Adipocyte (in vitro differentiated cells): ENCODE data around the gene SCYL3.
"Not testable (repeated sequence)": the region's sequence is repeated elsewhere in the genome, so short reads cannot be mapped to it uniquely, and the experiment has no call there.

ENCODE experiments used
- DNase-seq: peaks from one replicate; pipeline ENCODE4 v3.0.0-alpha.2; 2015; ENCODE audit warnings: low read depth
- H3K27me3 ChIP-seq: replicated peaks from 2 replicates; pipeline ENCODE4 v1.7.0; 2013; ENCODE audit warnings: mild to moderate bottlenecking, low read length, moderate library complexity; ENCODE audit not compliant: control insufficient read depth, insufficient read depth
- H3K36me3 ChIP-seq: 2 replicates; pipeline ENCODE4 v1.7.0; 2013; ENCODE audit warnings: low read length, mild to moderate bottlenecking, moderate library complexity; ENCODE audit not compliant: control insufficient read depth, insufficient read depth, severe bottlenecking
- H3K4me1 ChIP-seq: 2 replicates; pipeline ENCODE4 v1.7.0; 2013; ENCODE audit warnings: mild to moderate bottlenecking, low read length, moderate library complexity; ENCODE audit not compliant: control insufficient read depth, insufficient read depth
- H3K4me3 ChIP-seq: 2 replicates; pipeline ENCODE4 v1.7.0; 2013; ENCODE audit warnings: mild to moderate bottlenecking, low read length, moderate library complexity
- H3K9ac ChIP-seq: 2 replicates; pipeline ENCODE4 v1.7.0; 2013; ENCODE audit warnings: mild to moderate bottlenecking, low read length, moderate library complexity
- H3K9me3 ChIP-seq: 2 replicates; pipeline ENCODE4 v1.7.0; 2013; ENCODE audit warnings: mild to moderate bottlenecking, low read length, moderate library complexity; ENCODE audit not compliant: control insufficient read depth

The SCYL3 gene

DNA sequence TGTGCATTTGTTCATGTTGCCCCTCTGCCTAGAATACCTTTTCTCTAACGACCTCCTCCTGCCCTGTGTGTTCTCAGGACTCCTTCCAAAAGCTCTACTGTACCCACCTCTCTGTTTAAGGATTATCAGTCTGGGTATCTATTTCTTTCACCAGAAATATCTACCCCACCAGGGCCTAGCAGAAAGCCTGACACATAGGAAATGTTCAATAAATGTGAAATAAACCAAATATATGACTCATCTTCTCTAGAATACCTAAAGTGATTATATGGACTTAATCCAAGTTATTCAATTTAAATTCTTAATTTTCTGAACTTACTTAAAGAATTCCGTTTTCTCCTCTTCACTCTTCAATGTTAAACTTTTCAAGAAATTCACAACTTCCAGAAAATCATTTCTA is 27.1 kb downstream of the SCYL3 start:
- H3K36me3 ChIP-seq = peaks cover 99% of the 10 kb centered on the region
- H3K4me3 ChIP-seq = no peak overlapping the region
- no peak for DNase-seq
- no peaks in the 10 kb centered on the region for H3K4me1 ChIP-seq
- H3K27me3 ChIP-seq = no peaks in the 10 kb centered on the region
- no peak overlapping the region for H3K9ac ChIP-seq
- no peaks in the 10 kb centered on the region for H3K9me3 ChIP-seq

DNA sequence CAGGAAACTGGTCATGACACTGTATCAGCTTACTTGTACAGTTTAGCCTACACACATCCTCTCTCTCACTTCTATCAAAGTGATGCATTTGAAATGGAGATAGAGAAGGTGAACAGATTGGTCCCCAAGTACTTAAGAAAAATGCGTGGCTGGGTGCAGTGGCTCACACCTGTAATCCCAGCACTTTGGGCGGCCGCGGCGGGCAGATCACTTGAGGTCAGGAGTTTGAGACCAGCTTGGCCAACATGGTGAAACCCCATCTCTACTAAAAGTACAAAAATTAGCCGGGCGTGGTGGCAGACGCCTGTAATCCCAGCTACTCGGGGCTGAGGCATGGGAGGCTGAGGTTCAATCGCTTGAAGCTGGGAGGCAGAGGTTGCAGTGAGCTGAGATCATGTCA is 29.2 kb downstream of the SCYL3 start:
- H3K4me3 ChIP-seq, DNase-seq, H3K4me1 ChIP-seq, H3K9ac ChIP-seq, H3K9me3 ChIP-seq, H3K27me3 ChIP-seq: not testable (repeated sequence)
- H3K36me3 ChIP-seq = peaks cover 99% of the 10 kb centered on the region

DNA sequence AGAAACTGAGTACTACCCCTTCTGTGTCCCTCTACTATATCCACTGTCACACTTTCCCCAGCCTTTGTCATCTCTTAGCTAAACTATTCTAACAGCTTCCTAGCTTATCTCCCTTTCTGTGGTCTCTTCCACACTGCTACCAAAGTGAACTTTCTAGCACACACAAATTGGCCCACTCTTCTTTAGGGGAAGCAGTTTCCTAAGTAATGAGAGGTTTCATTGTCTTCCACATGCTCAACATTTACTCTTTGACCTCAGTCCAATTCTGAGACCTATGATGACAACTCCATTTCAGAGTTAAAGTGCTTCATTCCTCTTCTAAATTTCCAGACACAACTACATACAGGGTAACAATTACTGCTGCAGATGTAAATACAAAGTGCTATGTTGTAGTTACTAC is 32.9 kb downstream of the SCYL3 start:
- Histone ChIP-seq H3K4me1 (no peaks in the 10 kb centered on the region), H3K36me3 (peaks cover 99% of the 10 kb centered on the region)
- no peak for DNase-seq

DNA sequence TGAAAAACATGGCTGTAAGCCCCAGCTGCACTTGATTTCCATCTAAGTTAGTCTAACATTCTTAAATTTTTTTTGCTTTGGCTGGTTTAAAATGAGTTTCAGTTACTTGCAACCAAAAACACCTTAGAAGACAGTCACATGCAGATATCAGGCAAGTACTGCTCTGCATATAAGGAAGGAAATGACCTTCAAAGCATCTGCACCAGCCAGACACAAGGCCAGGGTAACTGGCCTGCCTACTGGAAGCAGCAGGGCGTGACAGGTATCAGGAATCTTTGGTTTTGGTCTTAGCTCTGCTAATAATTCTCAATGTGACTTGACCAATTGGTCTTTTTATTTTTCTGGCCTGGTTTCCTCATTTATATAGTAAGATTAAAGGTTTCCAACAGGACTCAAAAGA is 33.5 kb downstream of the SCYL3 start:
- Histone ChIP-seq H3K4me3 (no peak overlapping the region), H3K36me3 (peaks cover 99% of the 10 kb centered on the region), H3K9me3 (no peaks in the 10 kb centered on the region), H3K9ac (no peak overlapping the region), H3K27me3 (no peaks in the 10 kb centered on the region), H3K4me1 (no peaks in the 10 kb centered on the region)
- no peak for DNase-seq

More for the DNA sequence above, 32.9 kb downstream of the SCYL3 start:
- Histone ChIP-seq H3K4me3 (no peak overlapping the region), H3K9me3 (no peaks in the 10 kb centered on the region), H3K9ac (no peak overlapping the region), H3K27me3 (no peaks in the 10 kb centered on the region)

DNA sequence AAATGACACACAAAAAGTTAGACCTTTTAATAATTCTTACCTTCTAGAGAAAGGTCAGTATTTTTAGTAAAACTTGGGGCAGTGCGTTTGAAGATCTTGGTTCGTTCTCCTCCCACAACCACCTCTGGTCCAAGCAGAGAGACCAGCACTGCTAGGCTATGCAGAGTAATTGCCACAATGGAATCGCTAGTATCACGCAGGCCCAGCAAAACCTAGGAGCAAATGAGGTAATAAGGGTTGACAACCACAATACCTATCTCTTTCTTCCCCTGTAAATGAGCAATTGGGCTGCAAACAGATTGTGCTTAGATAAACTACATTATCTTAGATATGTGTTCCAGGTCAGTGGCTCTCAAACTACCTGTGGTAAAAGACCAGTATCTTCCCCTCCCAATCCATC is 34.7 kb downstream of the SCYL3 start:
- Histone ChIP-seq H3K9ac (no peak overlapping the region), H3K4me1 (no peaks in the 10 kb centered on the region), H3K4me3 (no peak overlapping the region), H3K36me3 (peaks cover 100% of the 10 kb centered on the region), H3K27me3 (no peaks in the 10 kb centered on the region), H3K9me3 (no peaks in the 10 kb centered on the region)
- no peak for DNase-seq

DNA sequence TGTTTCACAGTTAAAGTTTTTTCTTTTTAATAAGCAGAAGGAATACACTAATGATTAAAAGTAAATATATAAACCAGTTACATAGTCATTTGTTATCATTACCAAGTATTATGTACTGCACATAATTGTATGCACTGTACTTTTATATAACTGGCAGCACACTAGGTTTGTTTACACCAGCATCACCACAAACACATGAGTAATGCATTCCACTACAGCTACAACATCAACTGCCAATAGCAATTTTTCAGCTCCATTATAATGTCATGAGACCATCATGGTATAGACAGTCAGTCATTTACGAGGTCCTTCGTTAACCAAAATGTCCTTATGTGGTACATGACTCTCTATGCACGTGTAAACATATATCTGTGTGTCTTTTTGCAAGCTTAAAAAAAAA is 35.2 kb downstream of the SCYL3 start:
- Histone ChIP-seq H3K9me3 (no peaks in the 10 kb centered on the region), H3K9ac (no peak overlapping the region), H3K27me3 (no peaks in the 10 kb centered on the region), H3K4me3 (no peak overlapping the region), H3K36me3 (peaks cover 100% of the 10 kb centered on the region), H3K4me1 (no peaks in the 10 kb centered on the region)
- peak; percentile 22 for DNase-seq

DNA sequence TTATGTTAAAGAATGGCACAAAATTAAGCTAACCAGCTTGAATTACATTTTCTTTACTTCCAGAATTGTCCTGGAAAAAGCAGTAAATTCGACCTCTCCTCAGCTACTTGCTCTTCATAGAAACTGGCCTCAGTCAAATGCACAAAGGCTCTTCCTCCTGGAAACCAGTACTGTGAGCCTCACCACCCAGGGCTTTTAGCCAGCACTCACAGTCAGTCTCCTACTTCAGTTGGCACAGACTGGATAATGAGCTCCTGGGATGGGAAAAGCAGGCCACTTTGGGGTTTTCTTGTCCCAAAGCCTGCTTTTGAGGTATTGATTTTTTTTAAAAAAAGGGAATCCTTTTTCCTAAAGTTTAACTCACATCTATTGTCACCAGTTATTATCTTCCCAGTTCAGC is 40.4 kb downstream of the SCYL3 start:
- Histone ChIP-seq H3K4me3 (no peak overlapping the region), H3K36me3 (peaks cover 90% of the 10 kb centered on the region), H3K27me3 (no peaks in the 10 kb centered on the region), H3K9me3 (no peaks in the 10 kb centered on the region), H3K9ac (no peak overlapping the region), H3K4me1 (no peaks in the 10 kb centered on the region)
- DNase-seq = no peak

DNA sequence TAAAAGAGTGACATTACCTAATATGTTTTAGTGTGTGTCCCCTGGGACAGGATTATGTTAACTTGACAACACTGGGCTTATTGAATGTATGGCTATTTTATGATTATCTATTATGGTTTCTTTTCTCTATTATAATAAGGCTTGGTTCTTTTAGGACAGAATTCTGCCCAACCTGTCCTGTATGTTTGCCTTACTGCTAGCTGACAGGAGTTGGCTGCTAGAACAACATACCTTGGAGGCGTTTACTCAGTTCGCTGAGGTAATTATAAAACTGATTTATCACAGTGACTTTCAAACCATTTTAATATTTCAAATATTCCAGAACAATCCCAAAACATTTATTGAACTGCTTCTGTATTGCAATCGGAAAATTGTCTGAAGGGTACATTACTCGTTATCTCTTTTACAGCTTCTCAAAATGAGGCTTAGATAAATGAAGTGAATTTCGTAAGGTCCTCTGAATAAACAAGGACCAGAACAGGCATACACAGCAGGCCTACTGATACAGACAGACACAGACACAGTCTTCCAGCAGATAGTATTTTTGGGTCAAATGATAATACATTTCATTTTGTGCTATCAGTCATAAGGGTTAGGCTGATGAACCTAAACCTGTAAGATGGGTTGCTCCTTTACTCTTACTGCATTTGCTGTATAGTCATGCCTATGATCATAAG is 44.2 kb downstream of the SCYL3 start:
- H3K4me1 ChIP-seq = no peaks in the 10 kb centered on the region
- peaks cover 82% of the 10 kb centered on the region for H3K36me3 ChIP-seq
- no peak overlapping the region for H3K4me3 ChIP-seq
- H3K27me3 ChIP-seq = no peaks in the 10 kb centered on the region
- no peaks in the 10 kb centered on the region for H3K9me3 ChIP-seq
- no peak overlapping the region for H3K9ac ChIP-seq
- no peak for DNase-seq

DNA sequence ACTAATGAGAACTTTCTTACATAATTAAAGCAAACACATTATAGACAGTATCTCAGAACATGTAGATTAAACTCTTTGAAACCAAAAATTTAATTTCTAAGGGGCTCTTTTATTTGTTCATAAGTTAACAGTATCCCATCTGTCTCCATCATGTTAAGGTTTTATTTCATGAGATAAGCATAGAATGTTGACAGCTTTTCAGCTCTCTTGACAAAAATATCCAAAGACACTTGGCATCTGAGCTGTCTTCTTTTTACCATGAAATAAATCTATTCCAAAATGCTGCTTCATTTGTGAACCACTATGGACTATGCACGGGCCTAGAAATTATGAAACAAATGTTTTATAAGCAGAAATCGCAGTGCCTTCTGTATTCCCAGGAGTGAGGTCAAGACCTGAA is 45.2 kb downstream of the SCYL3 start:
- Histone ChIP-seq H3K4me3 (no peak overlapping the region), H3K27me3 (no peaks in the 10 kb centered on the region), H3K9me3 (no peaks in the 10 kb centered on the region), H3K36me3 (peaks cover 76% of the 10 kb centered on the region), H3K4me1 (no peaks in the 10 kb centered on the region), H3K9ac (no peak overlapping the region)
- no peak for DNase-seq

DNA sequence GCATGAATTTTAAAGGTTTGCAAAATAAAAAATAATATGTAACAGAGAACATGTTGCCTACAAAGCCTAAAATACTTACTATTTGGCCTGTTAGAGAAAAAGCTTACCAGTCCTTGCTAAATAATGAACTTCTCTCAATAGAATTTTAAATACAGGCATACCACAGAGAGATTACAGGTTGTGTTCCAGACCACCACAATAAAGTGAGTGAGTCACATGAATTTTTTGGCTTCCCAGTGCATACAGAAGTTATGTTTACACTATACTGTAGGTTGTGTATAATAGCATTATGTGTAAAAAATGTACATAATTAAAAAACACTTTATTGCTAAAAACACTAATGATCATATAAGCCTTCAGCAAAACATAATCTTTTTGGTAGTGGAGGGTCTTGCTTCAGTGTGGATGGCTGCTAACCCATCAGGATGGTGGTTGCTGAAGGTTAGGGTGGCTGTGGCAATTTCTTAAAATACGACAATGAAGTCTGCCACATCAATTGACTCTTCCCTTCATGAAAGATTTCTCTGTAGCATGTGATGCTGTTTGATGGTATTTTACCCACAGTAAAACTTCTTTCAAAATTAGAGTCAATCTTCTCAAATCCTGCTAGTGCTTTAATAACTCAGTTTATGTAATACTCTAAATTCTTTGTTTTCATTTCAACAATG is 48.6 kb downstream of the SCYL3 start:
- H3K4me1 ChIP-seq = no peaks in the 10 kb centered on the region
- peaks cover 61% of the 10 kb centered on the region for H3K36me3 ChIP-seq
- peaks cover under 1% of the 10 kb centered on the region for H3K9me3 ChIP-seq
- no peak overlapping the region for H3K4me3 ChIP-seq
- DNase-seq = no peak
- no peak overlapping the region for H3K9ac ChIP-seq
- no peaks in the 10 kb centered on the region for H3K27me3 ChIP-seq

DNA sequence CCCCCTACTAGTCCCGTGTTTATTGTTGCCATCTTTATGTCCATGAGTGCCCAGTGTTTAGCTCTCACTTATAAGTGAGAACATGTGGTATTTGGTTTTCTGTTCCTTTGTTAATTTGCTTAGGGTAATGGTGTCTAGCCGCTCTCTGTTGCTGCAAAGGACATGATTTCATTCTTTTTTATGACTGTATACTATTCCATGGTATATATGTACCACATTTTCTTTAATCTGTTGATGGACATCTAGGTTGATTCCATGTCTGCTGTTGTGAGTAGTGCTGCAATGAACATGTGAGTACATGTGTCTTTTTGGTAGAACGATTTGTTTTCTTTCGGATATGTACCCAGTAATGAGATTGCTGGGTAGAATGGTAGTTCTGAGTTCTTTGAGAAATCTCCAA is 54.8 kb downstream of the SCYL3 start:
- no peak for DNase-seq
- no peak overlapping the region for H3K4me3 ChIP-seq
- peaks cover 8% of the 10 kb centered on the region for H3K36me3 ChIP-seq
- H3K9ac ChIP-seq = no peak overlapping the region
- H3K27me3 ChIP-seq = no peaks in the 10 kb centered on the region
- H3K4me1 ChIP-seq = peaks cover 12% of the 10 kb centered on the region
- H3K9me3 ChIP-seq = peaks cover 9% of the 10 kb centered on the region

DNA sequence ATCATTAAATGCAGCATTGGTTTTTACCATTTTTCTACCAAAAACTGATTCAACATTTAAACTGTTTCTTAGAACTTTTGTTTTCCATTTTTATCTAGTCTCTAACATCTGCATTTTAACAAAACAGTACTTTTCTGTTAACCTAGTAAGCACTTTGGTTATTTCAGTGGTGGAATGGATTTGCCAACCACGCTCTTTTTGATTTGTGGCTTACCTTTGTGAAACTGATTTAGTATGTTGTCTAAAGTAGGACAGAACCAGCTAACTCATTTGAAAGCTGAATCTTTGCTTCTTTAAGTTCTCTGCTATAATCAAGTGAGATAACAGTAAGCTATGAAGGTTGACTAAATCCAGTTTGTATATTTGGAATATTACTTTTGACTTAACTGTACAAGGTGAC is 57.5 kb downstream of the SCYL3 start:
- H3K36me3 ChIP-seq = peaks cover 13% of the 10 kb centered on the region
- DNase-seq = no peak
- peaks cover 12% of the 10 kb centered on the region for H3K4me1 ChIP-seq
- no peak overlapping the region for H3K4me3 ChIP-seq
- peaks cover 9% of the 10 kb centered on the region for H3K9me3 ChIP-seq
- no peak overlapping the region for H3K9ac ChIP-seq
- H3K27me3 ChIP-seq = no peaks in the 10 kb centered on the region
